ENCODE data around the gene TMEM132E. TPM values are rescaled to one million over a fixed set of nuclear protein-coding genes. Genes with fewer than 3 reads are reported as not detected.
A peak's percentile ranks its signal among the peaks of the same experiment; 100 is the strongest.

Gene TMEM132E
- polyA plus RNA-seq, 1 donor: 4.0 TPM

GRCh38 chr17:34665819-34666763 is 86.7 kb downstream of the TMEM132E start:
- no peak for DNase-seq

DNA sequence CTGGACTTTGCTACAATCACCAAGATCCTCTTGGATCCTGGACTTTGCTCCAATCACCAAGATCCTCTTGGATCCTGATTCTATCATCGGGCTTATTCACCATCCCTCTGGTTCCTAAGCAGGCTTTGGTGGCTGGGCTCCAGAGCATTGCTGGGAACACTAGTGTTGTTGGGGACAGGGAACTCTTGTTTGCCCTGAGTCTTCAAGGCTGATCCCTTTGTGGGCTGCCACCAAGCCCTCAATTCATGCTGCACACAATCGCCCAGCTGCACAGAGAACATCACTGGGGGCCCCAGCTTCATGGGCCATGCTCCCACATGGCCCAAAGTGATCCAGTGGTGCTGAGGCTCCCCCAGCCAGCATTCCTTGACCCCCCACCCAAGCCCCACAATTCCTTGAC is 88.3 kb downstream of the TMEM132E start:
- DNase-seq: no peak

- DNase-seq: no peak
Measured at GRCh38 chr17:34668206-34668605, 88.8 kb downstream of the TMEM132E start.

DNA sequence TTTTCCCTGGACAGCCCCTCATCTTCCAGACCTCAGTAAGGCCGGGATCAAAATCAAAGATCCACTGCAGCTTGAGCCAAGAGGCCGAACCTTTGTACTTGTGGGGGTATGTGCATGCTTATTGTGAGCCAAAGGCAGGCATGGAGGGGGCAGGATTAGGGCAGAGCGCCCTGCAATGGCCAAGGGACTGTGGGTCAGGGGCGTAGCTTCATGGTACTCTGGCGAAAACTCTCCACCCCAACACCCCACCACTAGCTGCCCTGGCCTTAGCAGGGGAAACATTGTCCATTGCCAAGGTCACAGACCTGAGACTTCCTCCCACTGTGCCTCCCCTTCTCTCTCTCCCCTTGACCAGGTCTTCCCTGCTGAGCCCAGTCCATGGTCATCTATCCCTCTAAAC is 90.1 kb downstream of the TMEM132E start:
- no peak for DNase-seq

DNA sequence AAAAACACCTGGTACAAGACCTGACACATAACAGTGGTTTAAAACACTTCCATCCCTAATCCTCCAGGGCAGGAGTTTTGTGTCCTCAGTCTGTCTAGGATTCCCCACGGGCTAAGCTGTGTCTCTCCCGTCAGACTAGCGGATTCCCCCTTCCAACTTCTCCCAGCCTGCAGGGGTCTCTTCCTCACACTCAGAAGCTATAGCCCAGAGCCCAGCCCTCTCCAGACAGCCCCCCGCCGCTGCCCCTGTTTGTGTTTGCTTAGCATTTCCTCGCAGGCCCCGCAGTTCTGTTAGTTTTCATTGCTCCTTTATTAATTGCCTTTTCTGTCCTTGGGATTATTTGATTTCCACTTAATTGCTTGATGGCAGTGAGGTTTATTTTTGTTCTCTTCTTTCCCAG is 91.2 kb downstream of the TMEM132E start:
- no peak for DNase-seq

GRCh38 chr17:34671191-34671590 is 91.8 kb downstream of the TMEM132E start:
- DNase-seq: no peak

- DNase-seq: no peak
Measured at GRCh38 chr17:34672176-34672785, 92.9 kb downstream of the TMEM132E start.

DNA sequence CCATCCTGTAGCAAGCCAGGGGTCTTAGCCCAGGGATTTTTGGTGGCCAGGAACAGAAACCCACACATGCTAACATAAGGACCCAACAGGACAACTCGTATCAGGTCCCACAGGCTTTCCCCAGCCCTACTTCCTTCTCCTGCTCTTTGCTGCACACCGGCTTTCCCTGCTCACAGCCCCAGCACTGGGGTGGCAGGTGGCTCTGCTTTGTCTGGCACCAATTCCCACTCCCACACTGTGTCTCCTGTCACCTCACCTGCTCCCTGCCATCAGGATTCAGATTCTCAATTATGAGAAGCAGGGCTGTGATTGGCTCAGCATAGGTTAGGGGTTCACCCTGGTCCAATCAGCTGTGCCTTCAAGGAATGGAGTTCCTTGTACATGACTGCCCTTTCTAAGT is 94.1 kb downstream of the TMEM132E start:
- no peak for DNase-seq

GRCh38 chr17:34673995-34674890 is 94.9 kb downstream of the TMEM132E start:
- peak; percentile 26 for DNase-seq

DNA sequence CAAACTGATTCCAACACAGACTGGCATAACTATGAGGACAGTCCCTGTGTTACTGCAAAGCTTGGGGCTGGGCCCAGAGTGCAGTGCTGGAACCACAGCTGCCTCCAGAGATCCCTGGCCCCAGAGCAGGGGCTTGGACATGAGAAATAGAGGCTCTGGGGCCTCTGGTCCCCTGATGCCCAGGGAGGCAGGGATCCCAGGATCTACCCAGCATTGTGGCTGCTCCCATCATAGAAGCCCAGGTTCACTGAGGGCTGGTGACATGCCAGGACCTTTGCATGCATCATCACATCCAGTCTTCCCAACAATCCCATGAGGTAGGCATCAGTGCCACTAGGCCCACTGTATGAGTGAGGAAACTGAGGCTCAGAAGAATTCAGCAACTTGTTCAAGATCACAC is 95.8 kb downstream of the TMEM132E start:
- DNase-seq: no peak

- no peak for DNase-seq
Measured at GRCh38 chr17:34675605-34676004, 96.2 kb downstream of the TMEM132E start.

DNA sequence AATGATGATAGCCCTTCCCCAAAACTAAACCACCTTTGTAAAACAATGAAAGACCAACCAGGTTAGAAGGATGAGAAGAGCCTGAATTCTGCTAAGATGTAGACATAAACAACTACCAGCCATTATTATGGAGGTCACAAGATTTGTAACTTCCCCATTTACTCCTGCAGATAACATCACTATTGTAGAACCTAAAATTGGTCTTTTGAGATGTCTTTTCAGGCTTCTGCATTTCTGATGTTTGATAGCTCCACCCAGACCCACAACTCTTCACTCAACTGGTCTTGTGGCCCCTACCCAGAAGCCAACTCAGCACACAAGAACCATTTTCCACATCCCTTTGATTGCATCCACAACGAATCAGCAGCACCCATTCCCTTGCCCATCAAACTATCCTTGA is 100.8 kb downstream of the TMEM132E start:
- no peak for DNase-seq

DNA sequence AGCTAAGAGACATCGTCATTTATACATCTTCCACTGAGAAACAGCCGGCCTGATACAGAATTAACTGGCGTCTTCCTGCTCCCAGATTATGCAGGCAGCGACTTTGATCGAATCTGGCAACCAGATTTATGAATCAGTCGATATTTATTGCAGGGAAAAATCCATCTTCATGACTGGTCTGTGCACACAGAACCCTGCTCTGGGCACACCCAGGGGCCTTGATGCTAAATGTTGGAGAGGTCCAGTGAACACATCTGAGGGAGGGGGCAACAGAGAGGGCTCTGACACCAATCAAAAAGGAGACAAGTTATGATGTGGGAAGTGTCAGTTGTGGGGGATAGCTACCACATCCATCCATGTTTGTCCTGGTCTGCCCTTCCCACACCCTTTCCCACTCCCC is 102.9 kb downstream of the TMEM132E start:
- no peak for DNase-seq

DNA sequence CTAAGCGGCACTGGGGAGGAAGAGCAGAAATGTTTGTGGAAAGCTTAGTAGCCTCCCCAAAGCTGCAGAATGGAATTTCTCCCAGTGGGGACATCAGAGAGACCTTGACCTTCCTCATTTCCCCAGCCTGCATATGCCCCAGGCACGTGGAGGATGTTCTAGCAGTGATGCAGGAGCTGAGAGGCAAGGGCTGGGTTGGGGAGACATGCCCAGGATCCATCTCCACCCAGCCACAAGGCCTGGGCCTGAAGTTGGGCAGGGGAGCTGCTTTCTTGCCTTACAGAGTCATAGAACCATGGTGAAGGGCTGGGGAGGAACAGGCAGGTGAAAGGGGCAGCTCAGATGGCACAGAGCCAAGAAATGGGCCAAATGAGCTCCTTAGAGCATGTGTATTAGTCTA is 104.0 kb downstream of the TMEM132E start:
- DNase-seq: no peak

Other genes starting within 250 kb of the TMEM132E start
- not detected for gene CCL13, start 223.1 kb upstream of the TMEM132E start, polyA plus RNA-seq (ENCODE audit: insufficient read length)
- not detected for gene CCL1, start 216.3 kb upstream of the TMEM132E start, polyA plus RNA-seq (ENCODE audit: insufficient read length)

Data from left kidney (tissue), 2 donors.